Measurements from ENCODE around the gene RBM22.
A peak's percentile ranks its signal among the peaks of the same experiment; 100 is the strongest.
"Not testable (repeated sequence)": the region's sequence is repeated elsewhere in the genome, so short reads cannot be mapped to it uniquely, and the experiment has no call there.

The RBM22 gene

DNA sequence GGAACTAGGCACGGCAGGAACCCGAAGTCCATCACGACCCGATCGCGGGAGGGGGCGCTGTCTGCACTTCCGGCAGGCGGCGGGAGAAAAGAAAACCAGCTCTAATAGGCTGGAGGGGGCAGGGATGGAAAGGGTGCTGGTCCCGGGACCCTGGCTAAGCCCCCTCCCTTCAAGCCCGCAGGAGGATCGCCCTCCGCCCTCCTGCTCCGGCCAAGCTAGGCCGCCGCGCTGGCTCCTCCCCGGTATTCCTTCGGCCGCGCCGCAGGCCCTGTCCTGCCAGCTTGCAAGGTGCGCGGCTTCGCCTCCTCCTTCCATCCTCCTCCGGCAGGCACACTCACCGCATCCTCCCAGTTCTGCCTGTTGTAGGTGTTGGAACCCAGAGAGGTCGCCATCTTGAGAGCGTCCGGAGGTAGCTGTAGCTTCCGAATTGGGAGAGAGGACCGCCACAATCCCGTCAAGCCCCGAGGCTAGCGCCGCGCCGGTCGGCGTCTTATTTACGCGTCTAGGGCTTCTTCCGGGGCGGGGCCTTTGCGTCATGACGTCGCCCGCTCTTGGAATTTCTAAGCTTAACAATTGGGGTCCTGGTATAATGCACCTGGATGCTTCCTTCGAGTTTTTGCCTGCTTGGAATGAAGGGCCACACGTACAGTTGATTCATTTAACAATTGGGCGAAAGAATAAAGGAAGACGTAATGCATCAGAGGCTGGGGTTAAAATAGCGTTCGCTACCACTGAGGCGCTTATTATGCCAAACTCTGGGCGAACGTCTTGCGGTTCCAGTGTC, at the start of gene RBM22:
TSS of gene RBM22 (minus strand) at position 469 of the 784 bp plus-strand sequence. CDS start at position 392, 77 bp downstream.
- peak; percentile 96 for DNase-seq

DNA sequence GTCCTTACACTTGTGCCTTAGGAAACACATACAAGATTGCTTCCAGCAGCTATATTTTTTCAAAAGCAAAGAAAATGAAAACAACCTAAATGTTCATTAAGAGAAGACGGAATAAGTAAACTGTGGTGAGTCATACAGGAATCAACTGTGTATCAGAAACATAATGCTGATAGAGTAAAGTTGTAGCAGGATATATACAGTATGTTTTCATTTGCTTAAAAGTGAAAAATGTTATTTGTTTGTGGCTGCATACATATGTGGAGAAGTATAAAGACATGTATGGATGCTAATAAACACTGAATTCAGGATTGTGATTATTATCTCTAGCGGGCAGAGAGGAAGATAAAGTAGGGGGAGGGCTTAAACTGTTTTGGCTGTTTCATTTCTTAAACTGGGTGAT, 49.6 kb upstream of the RBM22 start:
- no peak for DNase-seq

DNA sequence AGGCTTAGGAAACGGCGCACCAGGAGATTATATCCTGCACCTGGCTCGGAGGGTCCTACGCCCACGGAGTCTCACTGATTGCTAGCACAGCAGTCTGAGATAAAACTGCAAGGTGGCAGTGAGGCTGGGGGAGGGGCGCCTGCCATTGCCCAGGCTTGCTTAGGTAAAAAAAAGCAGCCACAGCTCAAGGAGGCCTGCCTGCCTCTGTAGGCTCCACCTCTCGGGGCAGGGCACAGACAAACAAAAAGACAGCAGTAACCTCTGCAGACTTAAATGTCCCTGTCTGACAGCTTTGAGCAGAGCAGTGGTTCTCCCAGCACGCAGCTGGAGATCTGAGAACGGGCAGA, 42.3 kb upstream of the RBM22 start:
- DNase-seq: not testable (repeated sequence)

DNA sequence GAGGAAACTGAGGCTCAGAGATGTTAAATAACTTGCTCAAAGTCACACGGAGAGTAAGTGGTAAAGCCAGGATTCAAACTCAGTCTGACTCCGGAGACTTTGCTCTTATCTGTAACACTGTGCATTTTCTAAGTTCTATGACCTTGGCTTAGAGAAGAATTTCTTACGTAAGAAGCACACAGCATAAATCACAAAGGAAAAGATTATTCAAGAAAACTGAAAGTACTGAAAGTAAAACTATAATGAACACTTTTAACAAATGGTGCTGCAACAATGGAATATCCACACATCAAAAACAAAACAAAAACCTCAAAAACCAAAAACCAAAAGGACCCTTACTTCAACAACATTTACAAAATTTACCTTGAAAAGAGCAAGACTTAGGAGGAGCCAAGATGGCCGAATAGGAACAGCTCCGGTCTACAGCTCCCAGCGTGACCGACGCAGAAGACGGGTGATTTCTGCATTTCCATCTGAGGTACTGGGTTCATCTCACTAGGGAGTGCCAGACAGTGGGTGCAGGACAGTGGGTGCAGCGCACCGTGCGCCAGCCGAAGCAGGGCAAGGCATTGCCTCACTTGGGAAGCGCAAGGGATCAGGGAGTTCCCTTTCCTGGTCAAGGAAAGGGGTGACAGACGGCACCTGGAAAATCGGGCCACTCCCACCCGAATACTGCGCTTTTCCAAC, 41.7 kb upstream of the RBM22 start:
- not testable (repeated sequence) for DNase-seq

DNA sequence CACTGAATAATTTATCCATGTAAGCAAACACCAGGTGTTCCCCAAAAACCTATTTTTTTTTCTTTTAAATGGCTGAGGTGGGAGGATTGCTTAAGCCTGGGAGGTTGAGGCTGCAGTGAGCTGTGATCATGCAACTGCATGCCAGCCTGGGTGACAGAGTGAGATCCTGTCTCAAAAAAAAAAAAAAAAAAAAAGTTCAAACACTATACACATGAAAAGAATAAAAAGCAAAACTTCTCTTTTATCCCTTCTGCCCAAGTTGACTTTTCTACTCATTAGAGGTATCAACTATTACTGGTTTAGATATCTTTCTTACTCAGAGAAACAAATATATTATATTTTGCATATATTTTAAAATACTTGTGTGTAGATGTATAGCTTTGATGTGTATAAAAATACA, 40.1 kb upstream of the RBM22 start:
- DNase-seq: no peak

DNA sequence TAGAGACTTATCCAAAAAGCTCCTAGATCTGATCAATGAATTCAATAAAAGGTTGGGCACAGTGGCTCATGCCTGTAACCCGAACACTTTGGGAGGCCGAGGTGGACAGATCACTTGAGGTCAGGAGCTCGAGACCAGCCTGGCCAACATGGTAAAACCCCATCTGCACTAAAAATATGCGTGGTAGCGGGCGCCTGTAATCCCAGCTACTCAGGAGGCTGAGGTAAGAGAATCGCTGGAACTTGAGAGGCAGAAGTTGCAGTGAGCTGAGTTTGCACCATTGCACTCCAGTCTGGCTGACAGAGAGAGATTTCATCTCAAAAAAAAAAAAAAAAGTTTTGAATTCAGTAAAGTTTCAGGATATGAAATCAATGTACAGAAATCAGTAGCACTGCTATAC, 38.0 kb upstream of the RBM22 start:
- no peak for DNase-seq

DNA sequence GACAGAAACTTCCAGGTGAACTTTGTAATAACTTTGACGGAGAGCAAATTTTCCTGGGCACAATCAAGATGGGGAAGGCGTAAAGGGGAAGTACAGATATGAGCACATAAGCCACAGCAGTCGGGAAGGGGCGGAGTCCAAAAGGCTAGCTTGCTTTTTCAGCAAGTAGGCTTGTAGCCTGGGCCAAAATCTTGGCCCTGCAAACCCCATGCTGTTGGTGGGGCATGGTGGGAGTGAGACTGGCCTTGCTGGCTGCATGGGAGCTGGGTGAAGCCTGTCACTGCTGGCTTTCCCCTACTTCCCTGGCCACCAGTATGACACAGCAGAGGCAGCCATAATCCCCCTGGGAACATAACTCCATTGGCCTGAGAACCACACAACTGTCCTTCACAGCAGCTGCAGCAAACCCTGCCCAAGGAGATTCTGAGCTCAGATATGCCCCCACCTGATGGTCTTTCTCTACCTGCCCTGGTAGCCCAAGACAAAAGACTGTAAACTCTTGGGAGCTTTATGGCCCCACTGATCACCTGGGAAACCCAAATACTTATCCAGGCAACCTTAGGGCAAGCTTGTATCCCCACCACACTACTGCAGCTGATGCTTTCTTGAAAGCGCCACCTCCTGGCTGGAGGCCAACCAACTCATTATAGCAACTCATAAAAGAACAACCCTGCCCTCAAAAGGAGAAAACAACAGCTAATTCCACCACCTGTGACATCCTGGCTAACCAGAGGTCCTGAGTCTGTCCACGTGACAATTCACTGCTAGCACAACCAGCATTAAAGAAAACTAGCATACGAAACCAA, 33.9 kb upstream of the RBM22 start:
- DNase-seq: no peak

DNA sequence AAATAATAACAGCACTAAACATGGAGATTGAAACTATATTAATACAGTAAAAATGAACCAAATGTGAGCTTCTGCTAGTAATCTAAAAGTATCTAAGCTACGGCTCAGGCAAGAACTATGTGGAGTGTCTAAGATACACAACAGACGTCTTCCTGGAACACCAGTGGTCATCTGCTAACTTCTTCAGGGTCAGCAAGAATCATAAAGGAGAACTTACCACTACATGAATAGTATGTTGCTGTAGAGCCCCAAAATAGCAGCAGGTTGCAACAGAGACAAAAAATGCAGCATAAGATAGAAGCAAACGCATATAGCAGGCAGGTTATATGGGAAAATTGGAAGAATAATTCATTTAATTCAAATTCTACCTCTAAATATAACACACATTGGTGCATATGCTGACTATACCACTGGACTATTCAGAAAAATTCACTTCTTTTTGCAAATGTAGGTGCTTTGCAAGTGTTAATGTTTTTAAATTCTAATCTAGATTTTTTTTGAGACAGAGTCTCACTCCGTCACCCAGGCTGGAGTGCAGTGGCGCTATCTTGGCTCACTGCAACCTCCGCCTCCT, 30.9 kb upstream of the RBM22 start:
- no peak for DNase-seq

DNA sequence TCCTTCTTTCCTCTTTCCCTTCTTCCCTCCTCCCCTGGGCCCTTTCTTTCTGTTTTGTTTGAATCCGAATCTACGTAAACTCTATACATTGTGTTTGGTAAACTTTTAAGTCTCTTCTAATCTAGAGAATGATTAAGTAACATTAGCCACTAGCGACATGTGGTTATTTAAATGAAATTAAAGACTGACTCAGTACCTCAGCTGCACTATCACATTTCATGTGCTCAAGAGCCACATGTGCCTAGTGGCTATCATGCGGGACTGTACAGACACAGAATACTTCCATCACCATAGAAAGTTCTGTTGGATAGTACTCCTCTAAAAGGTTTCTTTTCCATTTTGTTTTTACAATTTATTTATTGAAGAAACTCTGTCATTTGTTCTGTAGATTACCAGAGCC, 29.0 kb upstream of the RBM22 start:
- DNase-seq: no peak

DNA sequence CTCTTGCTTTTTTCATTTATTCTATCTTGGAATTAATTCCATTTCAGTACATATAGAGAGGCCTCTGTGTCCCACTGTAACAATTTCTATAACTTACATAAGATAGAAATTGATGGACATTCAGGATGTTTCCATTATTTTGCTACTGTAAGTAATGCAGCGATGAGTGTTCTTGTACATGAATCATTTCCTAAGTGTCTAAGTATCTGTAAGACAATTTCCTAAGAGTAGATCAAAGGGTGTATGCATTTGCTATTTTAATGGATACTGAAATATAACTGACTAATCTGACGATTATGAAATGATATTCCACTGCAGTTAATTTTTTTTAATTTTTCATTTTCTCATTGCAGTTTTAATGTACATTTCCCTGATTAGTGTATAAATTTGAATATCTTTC, 23.0 kb upstream of the RBM22 start:
- no peak for DNase-seq

DNA sequence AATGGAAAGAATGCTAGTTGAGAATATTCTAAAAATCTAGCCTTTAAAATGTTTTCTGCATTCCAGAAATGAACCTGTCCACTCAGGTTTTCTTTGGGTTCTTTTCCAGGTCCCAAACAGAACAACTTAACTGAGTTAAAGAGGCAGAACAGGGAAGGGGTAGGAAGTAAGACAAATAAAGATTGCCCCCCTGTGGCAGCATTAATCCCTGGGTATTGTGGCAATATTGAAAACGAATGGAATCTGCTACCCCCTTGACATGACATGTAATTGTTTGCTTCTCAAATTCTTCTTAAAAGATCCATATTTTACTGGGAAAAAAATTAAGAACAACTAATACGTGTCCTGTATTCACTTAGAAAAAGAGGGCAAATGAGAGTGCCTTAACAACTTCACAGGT, 9.3 kb upstream of the RBM22 start:
- DNase-seq: no peak

DNA sequence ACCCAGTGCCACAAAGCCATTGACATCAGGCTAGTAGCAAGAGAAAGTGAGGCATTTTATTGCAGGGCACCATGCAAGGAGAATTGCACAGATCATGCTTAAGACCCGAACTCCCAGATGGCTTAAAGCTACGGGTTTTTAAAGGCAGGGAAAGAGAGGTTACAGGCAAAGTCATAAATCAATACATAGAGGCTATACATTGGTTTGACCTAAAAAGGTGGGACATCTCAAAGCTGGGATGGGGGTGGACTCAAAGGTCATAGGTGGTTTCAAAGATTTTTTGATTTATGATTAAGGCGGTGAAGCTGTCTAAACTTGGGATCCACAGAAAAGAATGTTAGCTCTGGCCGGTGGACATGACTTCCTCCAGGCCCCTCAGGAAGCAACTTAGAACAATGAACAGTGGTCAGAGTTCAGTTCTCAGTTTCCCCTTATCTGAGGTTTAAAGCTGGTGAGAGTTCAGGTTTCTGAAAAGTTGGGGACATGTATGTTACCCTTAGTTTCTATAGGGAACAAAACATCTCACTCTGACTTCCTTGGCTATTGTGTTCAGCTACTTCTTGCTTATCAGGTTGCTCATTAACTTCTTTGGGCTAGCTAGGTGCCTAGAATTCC, 6.0 kb upstream of the RBM22 start:
- no peak for DNase-seq

DNA sequence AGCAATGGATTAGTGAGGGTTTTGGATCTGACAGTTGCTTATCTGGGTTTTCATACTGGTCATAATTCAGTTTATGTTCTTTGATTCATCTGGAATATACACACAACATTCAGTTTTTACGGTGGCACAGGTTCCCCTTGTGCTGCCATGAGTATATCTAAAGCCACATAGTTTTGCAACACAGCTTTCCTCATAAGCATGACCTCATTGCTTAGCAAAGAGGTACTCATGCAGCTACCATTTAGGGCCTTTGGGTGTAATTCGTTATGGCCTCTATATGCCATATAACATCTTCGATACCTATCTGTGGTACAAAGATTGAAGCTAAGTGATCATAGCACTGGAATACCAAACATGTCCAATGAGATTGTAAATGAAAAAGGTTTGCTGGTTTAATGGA, 2.9 kb upstream of the RBM22 start:
- DNase-seq: no peak

DNA sequence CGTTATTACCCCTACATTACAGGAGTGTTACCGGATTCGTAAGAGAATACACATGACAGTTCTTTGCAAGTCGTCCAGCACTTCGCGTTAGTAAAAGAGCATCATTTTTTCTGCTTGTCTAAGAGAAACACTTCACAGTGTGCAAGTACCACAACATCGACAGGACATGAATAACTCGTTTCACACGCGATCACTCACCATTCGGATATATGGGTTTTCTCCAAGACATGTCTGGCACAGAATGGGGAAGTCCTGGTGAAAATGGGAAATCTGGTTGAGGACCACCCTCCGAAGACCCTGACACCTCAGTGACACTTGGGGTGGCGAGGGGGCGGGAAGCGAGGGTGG, 642 bp downstream of the RBM22 start:
- no peak for DNase-seq

DNA sequence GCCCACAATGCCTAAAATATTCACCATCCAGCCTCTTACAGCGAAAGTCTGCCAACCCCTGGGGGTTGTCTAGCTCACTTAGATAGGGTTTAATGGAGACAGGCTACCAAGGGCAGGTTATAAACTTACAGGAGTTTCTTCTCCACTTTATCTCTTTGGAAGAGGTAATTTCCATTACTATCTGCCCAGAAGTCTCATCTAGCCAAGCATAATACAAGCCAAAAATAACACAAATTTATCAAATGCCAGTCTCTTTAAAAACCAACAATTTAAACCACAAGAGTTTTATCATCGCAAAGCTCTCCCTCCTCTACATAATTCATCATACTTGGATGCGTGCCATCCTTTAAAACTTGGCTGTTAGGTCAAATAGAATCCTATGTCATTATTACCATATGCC, 6.2 kb downstream of the RBM22 start:
- DNase-seq: no peak

DNA sequence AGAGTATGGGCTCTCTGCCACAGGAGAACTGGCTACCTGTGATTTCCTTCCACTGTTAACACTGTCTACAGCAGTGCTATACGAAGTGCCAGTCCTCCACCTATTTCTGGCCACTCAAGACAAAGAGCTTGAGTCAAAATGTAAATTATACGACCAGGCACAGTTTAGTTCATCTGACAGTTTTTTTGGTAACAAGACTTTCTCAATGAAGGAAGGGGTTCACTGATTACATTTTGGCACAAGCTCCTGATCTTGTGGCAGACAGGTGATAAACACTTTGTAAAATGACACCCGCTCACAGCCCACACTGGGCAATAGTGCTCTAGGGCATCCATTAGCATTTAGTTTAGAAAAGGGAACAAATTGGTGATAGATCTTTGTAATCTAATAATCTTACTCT, 8.6 kb downstream of the RBM22 start:
- DNase-seq: no peak

DNA sequence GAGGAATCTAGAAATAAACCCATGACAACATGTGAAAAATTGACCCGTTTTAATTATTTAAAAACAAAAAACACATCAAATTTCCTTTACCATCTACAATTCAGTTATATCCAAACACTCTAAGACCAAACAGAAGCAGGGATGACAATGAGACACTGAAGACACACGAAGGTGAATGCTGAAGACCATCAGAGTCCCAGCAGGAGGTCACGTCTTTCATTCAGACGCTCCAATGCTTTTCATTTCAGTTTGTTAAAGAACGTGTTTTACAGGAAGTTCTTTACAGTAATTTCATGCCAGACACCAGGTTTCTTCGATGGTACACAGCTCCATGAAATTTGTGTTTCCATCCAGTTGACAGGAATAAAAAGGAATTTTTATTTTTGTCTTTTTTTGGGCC, 10.1 kb downstream of the RBM22 start:
- DNase-seq: no peak

DNA sequence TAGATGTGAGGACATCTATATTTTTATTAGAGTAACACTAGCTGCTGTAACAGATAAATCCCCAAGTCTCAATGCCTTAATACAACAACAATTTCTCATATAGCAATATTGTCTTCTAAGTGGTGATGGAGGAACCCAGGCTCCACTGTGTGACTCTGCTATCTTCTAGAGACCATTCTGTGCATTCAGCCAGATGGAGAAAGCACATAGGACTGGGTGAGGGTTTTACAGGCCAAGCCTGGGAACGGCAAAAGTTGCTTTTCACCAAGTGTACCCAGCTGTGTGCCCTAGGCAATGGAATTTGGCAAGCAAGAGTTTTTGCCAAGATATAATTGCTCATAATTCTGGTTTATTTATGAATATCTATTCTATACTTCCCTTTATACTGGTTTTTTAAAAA, 11.7 kb downstream of the RBM22 start:
- no peak for DNase-seq

DNA sequence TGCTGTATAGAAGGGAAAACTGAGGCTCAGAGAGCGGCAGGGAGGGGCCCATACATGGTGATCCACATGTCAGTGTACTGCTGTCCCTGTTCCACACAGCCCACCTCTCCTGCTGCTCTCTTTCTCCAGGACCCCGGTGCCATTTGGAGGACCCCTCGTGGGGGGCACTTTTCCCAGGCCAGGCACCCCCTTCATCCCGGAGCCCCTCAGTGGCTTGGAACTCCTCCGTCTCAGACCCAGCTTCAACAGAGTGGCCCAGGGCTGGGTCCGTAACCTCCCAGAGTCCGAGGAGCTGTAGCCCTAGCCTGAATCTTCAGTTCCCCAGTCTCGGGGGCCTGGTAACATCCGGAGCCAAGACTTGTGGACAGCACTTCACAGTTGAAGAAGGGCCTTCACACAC, 24.3 kb downstream of the RBM22 start:
- no peak for DNase-seq

DNA sequence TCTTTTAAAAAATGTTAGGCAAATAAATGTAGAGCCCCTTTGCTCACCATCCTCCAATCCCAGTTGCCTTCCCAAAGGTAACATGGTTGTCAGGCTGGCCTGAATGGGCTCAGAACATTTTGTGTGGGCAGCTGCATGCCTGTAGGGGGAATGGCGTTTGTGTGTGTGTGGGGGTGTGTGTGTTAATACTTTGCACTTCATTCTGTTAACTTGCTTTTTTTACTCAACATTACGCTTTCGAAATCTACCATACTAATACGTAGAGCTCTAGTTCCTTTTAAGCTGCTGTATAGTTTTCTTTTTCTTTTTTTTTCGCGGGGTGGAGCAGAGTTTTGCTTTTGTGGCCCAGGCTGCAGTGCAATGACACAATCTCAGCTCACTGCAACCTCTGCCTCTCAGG, 25.8 kb downstream of the RBM22 start:
- DNase-seq: no peak

DNA sequence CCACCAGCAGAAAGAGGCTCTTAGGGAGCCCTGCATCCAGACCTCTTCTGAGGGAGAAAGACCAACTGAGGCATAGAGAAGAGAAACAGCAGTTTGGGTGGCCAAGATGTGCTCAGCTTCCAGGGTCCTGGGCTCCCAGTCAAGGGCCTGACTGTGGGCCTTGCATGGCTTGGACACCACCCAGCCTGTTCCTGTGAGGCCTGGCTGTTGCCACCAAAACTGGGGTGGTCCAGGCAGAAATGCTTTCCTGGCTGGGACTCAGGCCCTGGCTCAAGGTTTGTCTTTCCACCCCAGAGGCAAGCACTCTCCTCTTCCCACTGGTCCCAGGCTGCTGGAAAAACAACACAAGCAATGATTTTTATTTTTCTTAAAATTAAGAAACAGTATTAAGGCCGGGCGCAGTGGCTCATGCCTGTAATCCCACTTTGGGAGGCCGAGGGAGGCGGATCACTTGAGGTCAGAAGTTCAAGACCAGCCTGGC, 26.5 kb downstream of the RBM22 start:
- peak; percentile 93 for DNase-seq

DNA sequence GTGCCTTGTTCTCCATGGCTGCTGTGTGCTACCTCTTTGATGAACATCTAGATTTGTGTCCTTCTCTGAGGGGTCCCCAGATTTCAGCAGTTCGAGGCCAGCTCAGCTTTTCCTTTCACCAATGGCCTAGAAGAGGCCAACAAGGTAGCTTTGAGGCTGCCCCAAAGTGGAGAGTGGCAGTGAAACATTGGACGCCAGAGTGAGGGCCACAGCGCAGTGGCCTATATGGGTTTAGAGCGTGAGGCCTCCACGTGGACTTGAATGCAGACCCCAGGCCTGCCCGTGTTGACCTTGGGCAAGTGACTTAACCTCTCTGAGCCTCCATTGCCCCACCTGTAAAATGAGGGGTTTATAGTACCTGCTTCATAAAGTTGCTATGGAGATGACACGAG, 28.0 kb downstream of the RBM22 start:
- no peak for DNase-seq

DNA sequence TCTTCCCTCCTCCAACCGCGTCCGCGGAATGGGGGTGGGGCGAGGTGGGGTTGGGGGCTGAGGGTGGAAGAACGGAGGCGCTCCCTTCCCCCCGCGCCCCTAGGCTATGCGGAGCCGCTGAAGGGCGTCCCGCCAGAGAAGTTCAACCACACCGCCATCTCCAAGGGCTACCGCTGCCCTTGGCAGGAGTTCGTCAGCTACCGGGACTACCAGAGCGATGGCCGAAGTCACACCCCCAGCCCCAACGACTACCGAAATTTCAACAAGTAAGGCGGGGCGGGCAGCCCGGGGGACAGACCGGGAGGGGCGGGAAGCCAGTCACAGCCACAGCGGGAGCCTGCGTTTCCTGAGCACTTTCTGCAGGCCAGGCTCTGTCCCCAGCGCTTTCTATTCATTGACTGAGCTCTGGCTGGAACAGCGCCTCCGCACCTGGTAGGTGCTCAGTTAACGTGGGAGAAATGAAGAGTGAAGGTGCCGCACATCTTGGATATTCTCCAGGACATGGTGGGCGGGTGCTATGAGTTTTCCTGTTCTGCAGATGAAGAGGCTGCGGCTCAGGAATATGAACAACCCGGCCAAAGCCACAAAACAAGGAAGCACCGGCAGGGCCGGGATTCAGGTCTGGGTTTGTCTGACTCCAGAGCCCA, 28.5 kb downstream of the RBM22 start:
- peak; percentile 82 for DNase-seq

All from right hindlimb (tissue), 1 donor.